GM12878 (cell line): ENCODE results near the gene POLR2F. TPM values are rescaled to one million over a fixed set of nuclear protein-coding genes. Genes with fewer than 3 reads are reported as not detected.

ENCODE experiments used
- ATAC-seq: fragments of 200-7000 bp; cut with Tn5 transposase; 3 replicates; pipeline ENCODE4 v1.9.1; 2020; ENCODE audit warnings: mild to moderate bottlenecking, moderate library complexity
- BruUV-seq: library from RNA; stranded (reverse); fragments of 400-500 nt; replicated peaks from 2 replicates; lab custom pipeline; 2021; lab: Mats Ljungman, UMichigan
- CTCF ChIA-PET: fragments of 300-600 bp; sonication (Branson Sonifier 250); formaldehyde crosslinking; extraction: SDS; loops from one replicate; lab custom pipeline; 2021; ENCODE audit warnings: inconsistent platforms; lab: Yijun Ruan, JAX
- POLR2A ChIA-PET: fragments of 350-600 bp; formaldehyde crosslinking; extraction: SDS; loops from one replicate; lab custom pipeline; 2021; ENCODE audit warnings: inconsistent platforms; lab: Charles Lee
- RAD21 ChIA-PET: fragments of 300-600 bp; sonication (Branson Sonifier 250); formaldehyde crosslinking; loops from one replicate; lab custom pipeline; 2023; ENCODE audit warnings: antibody characterized with exemption; ENCODE audit not compliant: unreplicated experiment; lab: Charles Lee
- SMC1A ChIA-PET: fragments of 300-600 bp; sonication (Branson Sonifier 250); formaldehyde crosslinking; loops from one replicate; lab custom pipeline; 2023; ENCODE audit not compliant: unreplicated experiment, uncharacterized antibody; lab: Charles Lee
- DNase-seq: peaks from one replicate; pipeline ENCODE4 v3.0.0-alpha.2; 2011; ENCODE audit warnings: low read depth, low spot score
- FAIRE-seq: peaks from 3 replicates; lab custom pipeline; 2011; peaks lifted over from hg19 to GRCh38; lab: Jason Lieb, UNC
- H2AFZ ChIP-seq: 2 replicates; pipeline ENCODE4 v1.6.0; 2011; ENCODE audit warnings: low read depth, low read length, control low read depth; ENCODE audit not compliant: control insufficient read depth
- H3K27ac ChIP-seq: 2 replicates; pipeline ENCODE4 v1.5.1; 2011; ENCODE audit warnings: control low read depth; ENCODE audit not compliant: control insufficient read depth, insufficient read depth
- H3K27me3 ChIP-seq, 2 experiments: replicated peaks in 1 of 2; 2 replicates each; pipeline versions ENCODE4 v1.6.0 to v1.6.1; 2011; ENCODE audit warnings: low read length in 1 of 2; ENCODE audit not compliant: control insufficient read depth in 2 of 2, insufficient read depth in 2 of 2
- H3K36me3 ChIP-seq, 2 experiments: 2 replicates each; pipeline ENCODE4 v1.5.1; 2011; ENCODE audit warnings: low read length in 1 of 2; ENCODE audit not compliant: control insufficient read depth in 2 of 2, insufficient read depth in 2 of 2
- H3K4me1 ChIP-seq: 2 replicates; pipeline ENCODE4 v1.6.1; 2011; ENCODE audit warnings: mild to moderate bottlenecking, low read length, moderate library complexity, mixed read lengths; ENCODE audit not compliant: control insufficient read depth, insufficient read depth
- H3K4me2 ChIP-seq: 2 replicates; pipeline ENCODE4 v1.6.0; 2011; ENCODE audit warnings: control low read depth; ENCODE audit not compliant: control insufficient read depth, insufficient read depth
- H3K4me3 ChIP-seq: fragments of 200-600 bp; sonication (generic); 2 replicates; pipeline ENCODE4 v1.5.1; 2016
- H3K79me2 ChIP-seq: 2 replicates; pipeline ENCODE4 v1.6.0; 2011; ENCODE audit warnings: low read length; ENCODE audit not compliant: control insufficient read depth, insufficient read depth
- H3K9ac ChIP-seq: 2 replicates; pipeline ENCODE4 v1.8.0; 2011; ENCODE audit warnings: low read length, control low read depth, mixed read lengths; ENCODE audit not compliant: control insufficient read depth, insufficient read depth
- H3K9me3 ChIP-seq: replicated peaks from 3 replicates; pipeline ENCODE4 v1.5.1; 2011; ENCODE audit warnings: mild to moderate bottlenecking, low read length; ENCODE audit not compliant: control insufficient read depth, insufficient read depth
- H4K20me1 ChIP-seq: 2 replicates; pipeline ENCODE4 v1.6.0; 2011; ENCODE audit not compliant: control insufficient read depth, insufficient read depth
- BACH1 ChIP-seq: fragments of 450-650 bp; IDR thresholded peaks from 2 replicates; pipeline ENCODE4 v1.6.1; 2017; ENCODE audit warnings: mild to moderate bottlenecking, borderline replicate concordance
- CREB1 ChIP-seq: IDR thresholded peaks from 2 replicates; pipeline ENCODE4 v1.6.1; 2012; ENCODE audit warnings: low read depth, mild to moderate bottlenecking, inconsistent platforms
- E4F1 ChIP-seq: fragments of 450-650 bp; IDR thresholded peaks from 2 replicates; pipeline ENCODE4 v1.6.1; 2018; ENCODE audit warnings: borderline replicate concordance, mild to moderate bottlenecking; ENCODE audit not compliant: partially characterized antibody
- FOXM1 ChIP-seq: IDR thresholded peaks from 2 replicates; pipeline ENCODE4 v1.6.1; 2012; ENCODE audit warnings: low read depth, mild to moderate bottlenecking, inconsistent platforms, low read length, moderate library complexity
- HSF1 ChIP-seq: fragments of 150-350 bp; IDR thresholded peaks from 2 replicates; pipeline ENCODE4 v1.6.1; 2014; ENCODE audit warnings: mild to moderate bottlenecking, low read depth, low read length
- MEF2A ChIP-seq: IDR thresholded peaks from 2 replicates; pipeline ENCODE4 v1.6.1; 2011; ENCODE audit warnings: low read depth, mild to moderate bottlenecking, low read length, moderate library complexity; ENCODE audit not compliant: insufficient read depth
- MTA2 ChIP-seq: fragments of 450-650 bp; IDR thresholded peaks from 2 replicates; pipeline ENCODE4 v1.6.1; 2016; ENCODE audit warnings: low read depth, mild to moderate bottlenecking, moderate library complexity
- POLR2AphosphoS2 ChIP-seq: IDR thresholded peaks from 2 replicates; pipeline ENCODE4 v1.6.1; 2011; ENCODE audit warnings: low read depth, mild to moderate bottlenecking, low read length, improper control_type of control experiment, moderate library complexity
- RAD21 ChIP-seq: IDR thresholded peaks from 2 replicates; pipeline ENCODE4 v1.6.1; 2011; ENCODE audit warnings: mild to moderate bottlenecking, low read depth, low read length, moderate library complexity; ENCODE audit not compliant: insufficient read depth
- RCOR1 ChIP-seq: conservative IDR thresholded peaks from 2 replicates; pipeline ENCODE4 v1.6.1; 2012; ENCODE audit warnings: low read depth, low read length, improper control_type of control experiment
- RFX5 ChIP-seq: IDR thresholded peaks from 2 replicates; pipeline ENCODE4 v1.6.1; 2011; ENCODE audit warnings: low read depth, low read length, improper control_type of control experiment
- SIN3A ChIP-seq: IDR thresholded peaks from 2 replicates; pipeline ENCODE4 v1.6.1; 2012; ENCODE audit warnings: low read depth, low read length, improper control_type of control experiment
- USF2 ChIP-seq: IDR thresholded peaks from 2 replicates; pipeline ENCODE4 v1.6.1; 2011; ENCODE audit warnings: low read depth, low read length, improper control_type of control experiment, borderline replicate concordance
- YBX1 ChIP-seq: fragments of 450-650 bp; IDR thresholded peaks from 2 replicates; pipeline ENCODE4 v1.6.1; 2016; ENCODE audit warnings: antibody characterized with exemption
- ZSCAN29 ChIP-seq: fragments of 450-650 bp; IDR thresholded peaks from 2 replicates; pipeline ENCODE4 v1.6.1; 2017; ENCODE audit warnings: mild to moderate bottlenecking, moderate library complexity
- WGBS: methylation state at CpG from one replicate; pipeline ENCODE4 v1.1.6; 2016; ENCODE audit warnings: low lambda C conversion rate; ENCODE audit not compliant: insufficient replicate concordance, insufficient coverage; ENCODE audit errors: missing lambda C conversion rate; 5-methylcytosine and 5-hydroxymethylcytosine counted together
- in situ Hi-C: fragments of 300-500 bp; cut with MboI; formaldehyde crosslinking; loops from 9 replicates; pipeline ENCODE4 v1.14.3; 2018; ENCODE audit warnings: mixed read lengths
- intact Hi-C: fragments of 100-400 bp; cut with micrococcal nuclease; formaldehyde crosslinking; loops from one replicate; pipeline ENCODE4 v1.14.2; 2022; ENCODE audit not compliant: unreplicated experiment
- polyA plus RNA-seq, 11 experiments: library from polyadenylated mRNA; depleted of rRNA in 4 of 11; unstranded in 6 of 11; stranded (reverse) in 5 of 11; fragments of >200 nt; fragmentation: Nextera tagmentation in 4 of 11; fragmentation: Illumina TruSeq in 1 of 11; extraction: Ambion mirVana in 4 of 11; extraction: Trizol in 1 of 11; gene quantifications; 1 replicate in 1 of 11; 2 replicates in 10 of 11; pipeline versions ENCODE4 v1.2.1 to v1.2.3, GENCODE V29; 2011 to 2016; ENCODE audit warnings: inconsistent platforms in 2 of 11, missing spikeins in 2 of 11, low read depth in 1 of 11
- total RNA-seq, 4 experiments: library from RNA; depleted of rRNA in 3 of 4; stranded (reverse); fragments of >200 nt in 3 of 4; fragmentation: Illumina TruSeq in 1 of 4; extraction: Trizol in 1 of 4; gene quantifications; 2 replicates each; pipeline versions ENCODE4 v1.2.1 to v1.2.3, GENCODE V29; 2013 to 2021

POLR2F gene
- total and polyA plus RNA-seq, 10 of the 15 experiments (the other 5 are each of a cell fraction or from before 2014, with no cell fraction given) = 71.9 to 218 (median 100.0) TPM

- CTCF ChIA-PET = no interaction called here
- FAIRE-seq = no peak
- no peak overlapping the region for H3K27ac ChIP-seq
- in situ Hi-C loops (no loop called here), intact Hi-C loops (no loop called here)
- no peaks in the 10 kb centered on the region for H3K27me3 ChIP-seq
- RAD21 ChIA-PET = no interaction called here
- 0% methylated on average over 7 of the region's 7 CpGs for WGBS
- H3K9me3 ChIP-seq = no peaks in the 10 kb centered on the region
- no peak overlapping the region for H3K9ac ChIP-seq
- H3K4me2 ChIP-seq = no peak overlapping the region
- no peak for DNase-seq
- POLR2A ChIA-PET = interaction anchor here (0.5 kb wide), 1 partner anchor 342 kb away, joined by 4 read pairs; no protein-coding TSS in a partner anchor
- SMC1A ChIA-PET = no interaction called here
- no peaks in the 10 kb centered on the region for H4K20me1 ChIP-seq
- H3K4me1 ChIP-seq = no peaks in the 10 kb centered on the region
- no peaks in the 10 kb centered on the region for H3K79me2 ChIP-seq
- H3K4me3 ChIP-seq = no peak overlapping the region
- TF ChIP-seq POLR2AphosphoS2 (no peak), YBX1 (no peak), USF2 (no peak), BACH1 (no peak), MEF2A (no peak), HSF1 (no peak), RAD21 (no peak), FOXM1 (no peak), SIN3A (no peak), ZSCAN29 (no peak), RCOR1 (no peak), CREB1 (no peak), RFX5 (no peak), E4F1 (no peak), MTA2 (no peak)
- TF ChIP-seq, all 136 proteins: peak for 0
- no TSS peak for BruUV-seq
- Histone ChIP-seq H3K36me3 (no peaks in the 10 kb centered on the region), H2AFZ (no peak overlapping the region)
- no peak; the same call in 2 of the 3 replicates for ATAC-seq
Observed at GRCh38 chr22:38017272-38017920, 63.9 kb downstream of the POLR2F start.
